GM12875 (cell line): ENCODE results near the gene TMEM86A.

Source experiments
- H3K4me3 ChIP-seq: one replicate; pipeline ENCODE4 v1.5.1; 2011; ENCODE audit warnings: low read depth, low read length, control low read depth
- TF ChIP-seq, protein P1 (sequence below): IDR thresholded peaks from 2 replicates; pipeline ENCODE4 v1.5.1; 2011; ENCODE audit warnings: low read depth, mild to moderate bottlenecking, control low read depth, inconsistent platforms, low read length, moderate library complexity, borderline replicate concordance; ENCODE audit not compliant: insufficient read depth

The TMEM86A gene

DNA sequence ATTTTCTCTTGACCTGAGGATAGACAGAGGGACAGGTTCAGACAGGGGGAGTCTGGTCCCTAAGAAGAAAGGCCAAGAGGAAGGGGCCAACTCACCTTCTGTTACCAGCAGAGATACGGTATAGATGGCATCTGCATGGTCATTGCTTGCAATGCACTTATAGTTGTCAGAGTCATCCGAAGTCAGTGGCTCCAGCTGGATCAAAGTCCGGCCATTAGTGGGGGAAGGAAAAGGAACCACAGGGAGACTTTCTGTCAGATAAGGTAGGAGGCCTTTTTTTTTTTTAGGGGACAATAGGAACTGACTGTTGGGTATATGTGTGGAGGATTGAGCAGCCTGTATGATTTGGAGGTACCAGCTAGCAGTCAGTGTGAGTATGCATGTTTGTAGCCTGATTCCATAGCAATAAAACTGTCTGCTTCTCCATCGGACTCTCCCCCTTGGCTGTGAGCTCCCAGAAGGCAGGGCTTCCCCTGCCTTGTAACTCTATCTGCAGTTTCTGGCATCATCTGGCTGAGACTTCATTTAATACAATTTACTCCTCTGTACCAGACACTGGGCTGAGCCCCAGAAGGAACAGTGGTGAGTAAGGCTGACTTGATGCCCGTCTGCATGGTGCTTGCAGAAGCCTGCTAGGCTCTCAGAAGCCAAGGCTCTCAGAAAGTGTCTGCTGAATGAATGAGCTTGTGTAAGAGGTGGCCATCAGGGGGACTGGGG, 21.7 kb downstream of the TMEM86A start:
- TF ChIP-seq, protein P1, sequence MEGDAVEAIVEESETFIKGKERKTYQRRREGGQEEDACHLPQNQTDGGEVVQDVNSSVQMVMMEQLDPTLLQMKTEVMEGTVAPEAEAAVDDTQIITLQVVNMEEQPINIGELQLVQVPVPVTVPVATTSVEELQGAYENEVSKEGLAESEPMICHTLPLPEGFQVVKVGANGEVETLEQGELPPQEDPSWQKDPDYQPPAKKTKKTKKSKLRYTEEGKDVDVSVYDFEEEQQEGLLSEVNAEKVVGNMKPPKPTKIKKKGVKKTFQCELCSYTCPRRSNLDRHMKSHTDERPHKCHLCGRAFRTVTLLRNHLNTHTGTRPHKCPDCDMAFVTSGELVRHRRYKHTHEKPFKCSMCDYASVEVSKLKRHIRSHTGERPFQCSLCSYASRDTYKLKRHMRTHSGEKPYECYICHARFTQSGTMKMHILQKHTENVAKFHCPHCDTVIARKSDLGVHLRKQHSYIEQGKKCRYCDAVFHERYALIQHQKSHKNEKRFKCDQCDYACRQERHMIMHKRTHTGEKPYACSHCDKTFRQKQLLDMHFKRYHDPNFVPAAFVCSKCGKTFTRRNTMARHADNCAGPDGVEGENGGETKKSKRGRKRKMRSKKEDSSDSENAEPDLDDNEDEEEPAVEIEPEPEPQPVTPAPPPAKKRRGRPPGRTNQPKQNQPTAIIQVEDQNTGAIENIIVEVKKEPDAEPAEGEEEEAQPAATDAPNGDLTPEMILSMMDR, result no peak
- H3K4me3 ChIP-seq, result no peak overlapping the region

DNA sequence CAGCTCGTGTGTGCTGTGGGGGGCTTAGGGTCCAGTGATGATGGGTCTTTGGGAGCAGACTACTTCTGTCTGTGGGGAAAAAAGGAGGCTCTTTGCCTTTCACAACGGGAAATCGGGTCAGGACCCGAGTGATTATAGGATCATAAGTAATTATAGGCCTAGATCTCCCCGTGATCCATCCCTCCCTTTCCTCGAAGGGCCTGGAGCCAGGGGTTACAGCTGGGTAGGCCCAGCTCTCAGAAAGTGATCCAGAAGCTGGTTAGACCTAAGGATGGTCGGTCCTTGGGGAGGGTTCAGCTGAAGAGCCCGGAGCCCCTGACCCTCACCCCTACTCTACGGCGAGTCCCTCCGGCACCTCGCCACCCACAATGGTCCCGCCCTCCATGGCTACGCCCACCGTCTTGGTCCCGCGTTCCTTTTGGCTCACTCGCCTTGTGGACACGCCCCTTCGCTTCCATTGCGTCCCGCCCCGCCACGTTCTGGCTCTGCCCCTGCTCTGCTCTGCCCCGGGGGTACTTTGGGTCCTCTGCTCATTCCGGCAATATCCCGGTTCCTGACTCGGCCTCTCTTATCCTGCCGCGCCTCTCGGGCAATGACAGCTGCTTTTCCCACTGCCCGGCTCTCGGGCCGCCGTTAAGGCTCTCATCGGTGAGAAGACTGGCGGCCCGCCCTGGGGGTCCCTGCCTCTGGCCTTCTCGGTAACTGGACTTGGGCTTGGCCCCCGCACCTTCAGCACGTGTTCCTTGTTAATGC, 22.4 kb downstream of the TMEM86A start:
- TF ChIP-seq, protein P1, result no peak
- peak overlapping the region; percentile 42 for H3K4me3 ChIP-seq

DNA sequence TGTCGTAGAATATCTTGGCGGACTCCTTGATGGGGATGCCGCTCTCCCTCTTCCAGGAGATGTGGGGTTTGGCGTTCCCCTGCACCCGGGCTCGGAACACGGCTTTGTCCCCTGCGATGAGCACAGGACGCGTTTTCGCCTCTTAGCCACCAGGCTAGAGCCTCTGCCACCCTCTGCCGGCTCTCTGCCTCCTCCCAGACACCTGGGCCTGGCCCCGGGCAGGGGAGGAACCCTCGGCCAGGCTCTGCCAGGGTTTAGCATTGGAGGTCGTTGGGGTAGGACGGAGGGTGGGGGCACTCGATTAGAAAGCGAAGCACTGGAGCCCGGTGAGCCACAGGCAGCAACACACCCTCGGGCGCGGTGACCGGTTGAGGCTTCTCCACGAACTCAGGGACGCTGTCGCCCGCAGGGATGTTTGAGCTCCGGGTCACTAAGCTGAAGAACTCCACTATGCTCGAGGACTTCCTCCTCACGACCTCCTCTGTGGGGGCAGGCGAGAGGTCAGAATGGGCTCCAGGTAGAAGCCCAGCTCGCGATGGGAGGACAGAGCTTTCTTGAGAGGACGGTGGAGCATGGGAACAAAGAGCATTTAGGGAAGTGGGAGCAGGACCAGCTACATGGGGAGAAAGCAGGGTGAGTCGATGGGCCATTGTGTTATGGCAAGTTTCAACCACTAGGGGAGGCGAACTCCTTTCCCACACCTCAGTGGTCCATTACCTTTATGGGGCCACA, 23.1 kb downstream of the TMEM86A start:
- H3K4me3 ChIP-seq, result peak overlapping the region; percentile 42
- TF ChIP-seq, protein P1, result peak; percentile 94

DNA sequence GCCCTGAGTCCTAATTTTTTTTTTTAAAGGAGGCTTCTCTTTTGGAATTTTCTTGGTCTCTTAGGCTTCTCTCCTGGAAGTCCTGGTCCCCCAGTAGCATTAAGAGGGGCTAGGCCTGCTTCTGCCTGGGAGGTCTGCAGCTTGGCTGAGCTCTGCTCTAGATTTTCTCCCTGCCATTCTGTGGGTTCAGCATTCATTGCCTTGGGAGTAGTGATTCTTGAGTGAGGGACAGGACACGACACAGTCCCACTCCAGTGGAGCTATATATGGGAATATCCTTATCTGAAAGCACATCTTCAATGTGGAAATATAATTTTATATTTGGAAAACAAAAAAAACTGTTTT, 23.7 kb downstream of the TMEM86A start:
- no peak overlapping the region for H3K4me3 ChIP-seq

DNA sequence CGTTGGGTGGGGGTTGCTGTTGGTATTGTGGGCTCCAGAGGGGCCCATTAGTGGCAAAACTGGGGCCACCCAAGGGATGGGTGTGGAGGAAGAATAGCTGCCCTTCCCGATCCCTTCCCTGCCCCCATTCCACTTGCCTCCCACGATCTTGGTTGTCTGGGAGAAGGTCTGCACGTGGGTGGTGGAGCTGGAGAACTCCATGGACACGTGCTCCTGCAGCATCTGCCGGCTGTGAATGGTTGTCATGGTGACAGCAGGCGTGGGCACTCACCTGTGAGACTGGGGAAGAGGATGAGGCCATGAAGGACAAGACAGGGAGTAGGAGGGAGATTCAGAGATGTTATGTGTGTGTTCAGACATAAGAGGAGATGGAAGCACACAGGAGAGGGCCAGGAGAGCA, 25.4 kb downstream of the TMEM86A start:
- TF ChIP-seq, protein P1, result no peak
- no peak overlapping the region for H3K4me3 ChIP-seq

More for the DNA sequence above, 23.7 kb downstream of the TMEM86A start:
- TF ChIP-seq, protein P1, result no peak

DNA sequence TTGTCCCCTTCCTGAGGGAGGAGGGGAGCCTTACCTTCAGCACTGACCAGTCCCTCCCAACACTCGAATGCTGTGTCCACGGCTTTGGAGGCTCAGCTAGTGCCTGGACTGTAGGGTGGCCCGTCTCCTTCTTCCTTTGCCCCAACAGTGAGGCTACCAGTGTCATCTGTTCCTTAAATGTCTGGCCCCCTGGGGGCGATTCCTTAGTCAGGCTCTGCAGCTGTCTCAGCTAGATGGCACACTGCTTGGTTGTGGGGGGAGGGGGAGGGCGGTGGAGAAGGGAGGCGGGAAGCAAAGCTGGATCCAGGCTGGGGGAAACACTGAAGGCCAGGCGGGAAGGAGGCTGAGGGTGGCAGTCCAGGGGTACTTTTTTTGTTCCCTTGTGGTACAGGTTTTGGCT, 27.5 kb downstream of the TMEM86A start, which contains the start of gene IGSF22:
IGSF22 (minus strand) TSS at position 149 of the 400 bp plus-strand sequence. CDS start 1,952 bp downstream, outside the sequence.
- TF ChIP-seq, protein P1, result no peak
- no peak within 1 kb of the TSS for H3K4me3 ChIP-seq
